ENCODE measurements around the gene WBP1. TPM values are rescaled to one million over a fixed set of nuclear protein-coding genes. Genes with fewer than 3 reads are reported as not detected.

The WBP1 gene
- total RNA-seq, 1 donor from 2014 or later = 38.2 TPM

GRCh38 chr2:74439373-74439772 lies 18.9 kb upstream of the WBP1 start:
- Mint-ChIP-seq H3K4me3 (peak overlapping the region; percentile 92), H3K9me3 (no peaks in the 10 kb centered on the region), H3K27me3 (ENCODE audit: insufficient read depth, low read depth) (peaks cover 26% of the 10 kb centered on the region), H3K36me3 (peaks cover 11% of the 10 kb centered on the region), H3K27ac (peak overlapping the region; percentile 96), H3K4me1 (peaks cover 36% of the 10 kb centered on the region)
- Histone ChIP-seq H3K4me3 (peak overlapping the region; percentile 77), H3K36me3 (no peaks in the 10 kb centered on the region), H3F3A (ENCODE audit: low read depth) (peaks cover 39% of the 10 kb centered on the region), H2AFZ (replicated peaks) (no peak overlapping the region), H3K9me3 (ENCODE audit: low read depth) (no peaks in the 10 kb centered on the region), H3K4me2 (peak overlapping the region; percentile 98), H4K20me1 (ENCODE audit: low read depth) (peaks cover 18% of the 10 kb centered on the region), H3K9ac (peak overlapping the region; percentile 80), H3K79me2 (ENCODE audit: low read depth) (peaks cover 44% of the 10 kb centered on the region), H3K4me1 (peaks cover 18% of the 10 kb centered on the region), H3K27me3 (peaks cover 8% of the 10 kb centered on the region), H3K27ac (peak overlapping the region; percentile 98)
- DNase-seq (ENCODE audit: low spot score) = peak; percentile 7
- no peak for TF ChIP-seq CTCF (IDR thresholded peaks at IDR 0.05)
- no peak for TF ChIP-seq EZH2phosphoT487 (IDR thresholded peaks at IDR 0.05)
- no peak for TF ChIP-seq EZH2 (IDR thresholded peaks at IDR 0.05)

GRCh38 chr2:74439803-74440377 lies 18.3 kb upstream of the WBP1 start:
- Histone ChIP-seq H3K4me1 (peaks cover 18% of the 10 kb centered on the region), H3F3A (ENCODE audit: low read depth) (peaks cover 39% of the 10 kb centered on the region), H3K4me2 (peak overlapping the region; percentile 98), H3K9me3 (ENCODE audit: low read depth) (no peaks in the 10 kb centered on the region), H2AFZ (replicated peaks) (peak overlapping the region; percentile 0), H3K36me3 (no peaks in the 10 kb centered on the region), H4K20me1 (ENCODE audit: low read depth) (peaks cover 18% of the 10 kb centered on the region), H3K27me3 (peaks cover 13% of the 10 kb centered on the region), H3K4me3 (peak overlapping the region; percentile 77), H3K27ac (peak overlapping the region; percentile 98), H3K79me2 (ENCODE audit: low read depth) (peaks cover 39% of the 10 kb centered on the region), H3K9ac (peak overlapping the region; percentile 80)
- TF ChIP-seq EZH2 (IDR thresholded peaks at IDR 0.05) (no peak), CTCF (IDR thresholded peaks at IDR 0.05) (no peak), EZH2phosphoT487 (IDR thresholded peaks at IDR 0.05) (no peak)
- peaks cover 36% of the 10 kb centered on the region for H3K4me1 Mint-ChIP-seq
- H3K27ac Mint-ChIP-seq = peak overlapping the region; percentile 96
- H3K27me3 Mint-ChIP-seq (ENCODE audit: insufficient read depth, low read depth) = peaks cover 26% of the 10 kb centered on the region
- DNase-seq (ENCODE audit: low spot score) = peak; percentile 69
- peaks cover 7% of the 10 kb centered on the region for H3K36me3 Mint-ChIP-seq
- H3K9me3 Mint-ChIP-seq = no peaks in the 10 kb centered on the region
- peak overlapping the region; percentile 92 for H3K4me3 Mint-ChIP-seq

- H4K20me1 ChIP-seq (ENCODE audit: low read depth) = peaks cover 18% of the 10 kb centered on the region
- H2AFZ ChIP-seq (replicated peaks) = peak overlapping the region; percentile 92
- no peaks in the 10 kb centered on the region for H3K9me3 ChIP-seq (ENCODE audit: low read depth)
- H3K4me1 ChIP-seq = peaks cover 18% of the 10 kb centered on the region
- peak overlapping the region; percentile 96 for H3K27ac Mint-ChIP-seq
- no peaks in the 10 kb centered on the region for H3K9me3 Mint-ChIP-seq
- H3K9ac ChIP-seq = peak overlapping the region; percentile 80
- H3K4me2 ChIP-seq = peak overlapping the region; percentile 98
- peaks cover 4% of the 10 kb centered on the region for H3K36me3 Mint-ChIP-seq
- peak overlapping the region; percentile 77 for H3K4me3 ChIP-seq
- TF ChIP-seq EZH2phosphoT487 (IDR thresholded peaks at IDR 0.05) (no peak), CTCF (IDR thresholded peaks at IDR 0.05) (peak; percentile 32)
- peak overlapping the region; percentile 92 for H3K4me3 Mint-ChIP-seq
- H3K4me1 Mint-ChIP-seq = peaks cover 36% of the 10 kb centered on the region
- peaks cover 36% of the 10 kb centered on the region for H3K79me2 ChIP-seq (ENCODE audit: low read depth)
- H3K36me3 ChIP-seq = no peaks in the 10 kb centered on the region
- H3K27ac ChIP-seq = peak overlapping the region; percentile 98
- peaks cover 39% of the 10 kb centered on the region for H3F3A ChIP-seq (ENCODE audit: low read depth)
- peaks cover 20% of the 10 kb centered on the region for H3K27me3 ChIP-seq
- H3K27me3 Mint-ChIP-seq (ENCODE audit: insufficient read depth, low read depth) = peaks cover 29% of the 10 kb centered on the region
- peak; percentile 94 for DNase-seq (ENCODE audit: low spot score)
Observed at GRCh38 chr2:74440378-74441169, 17.7 kb upstream of the WBP1 start.
